CD4-positive, alpha-beta T cell treated with Interleukin-1 beta for 1 hour (primary cell): ENCODE measurements around the gene DELE1.
A peak's percentile ranks its signal among the peaks of the same experiment; 100 is the strongest.
"Not testable (repeated sequence)": the region's sequence is repeated elsewhere in the genome, so short reads cannot be mapped to it uniquely, and the experiment has no call there.

Source experiments
- DNase-seq, 2 donors: peaks; one replicate each; pipeline ENCODE4 v3.0.0-alpha.2; 2020 to 2022

The DELE1 gene

DNA sequence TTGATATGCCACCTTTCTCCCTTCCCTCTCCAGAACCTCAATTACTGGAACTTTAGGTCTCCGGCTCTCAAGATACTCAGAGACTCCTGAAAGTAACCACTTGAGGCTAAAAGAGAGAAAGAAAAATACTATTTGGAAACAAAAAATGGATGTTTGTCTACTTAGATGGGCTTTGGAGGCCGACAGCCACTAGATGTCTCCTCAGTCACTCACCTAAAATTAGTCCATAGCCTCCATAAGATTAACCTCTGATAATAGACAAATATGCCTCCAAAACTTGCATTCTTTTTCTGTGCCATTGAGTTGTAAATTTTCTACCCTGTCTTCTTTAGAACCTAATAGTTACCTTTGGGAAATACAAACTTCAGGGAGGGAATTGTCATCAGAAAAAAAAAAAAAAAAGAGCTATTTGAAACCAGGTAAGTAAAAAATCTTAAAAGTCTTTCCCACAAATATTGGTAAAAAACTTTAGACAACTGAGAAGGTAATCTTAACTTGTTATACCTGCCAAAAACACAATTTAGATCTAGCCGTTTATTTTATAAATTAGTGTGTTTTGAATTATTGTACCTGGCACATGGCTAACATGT is 34.3 kb upstream of the DELE1 start:
- DNase-seq: no peak

DNA sequence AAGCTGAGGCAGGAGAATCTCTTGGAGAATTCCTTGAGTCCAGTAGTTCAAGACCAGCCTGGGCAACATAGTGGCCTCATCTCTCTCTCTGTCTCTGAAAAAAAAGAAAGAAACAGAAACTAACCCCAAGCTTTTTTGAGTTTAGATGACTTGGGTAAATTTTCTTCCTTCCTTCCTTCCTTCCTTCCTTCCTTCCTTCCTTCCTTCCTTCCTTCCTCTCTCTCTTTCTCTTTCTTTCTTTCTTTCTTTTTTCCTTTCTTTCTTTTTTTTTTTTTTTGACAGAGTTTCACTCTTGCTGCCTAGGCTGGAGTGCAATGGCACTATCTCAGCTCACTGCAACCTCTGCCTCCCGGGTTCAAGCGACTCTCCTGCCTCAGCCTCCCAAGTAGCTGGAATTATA is 33.2 kb upstream of the DELE1 start:
- not testable (repeated sequence) for DNase-seq

DNA sequence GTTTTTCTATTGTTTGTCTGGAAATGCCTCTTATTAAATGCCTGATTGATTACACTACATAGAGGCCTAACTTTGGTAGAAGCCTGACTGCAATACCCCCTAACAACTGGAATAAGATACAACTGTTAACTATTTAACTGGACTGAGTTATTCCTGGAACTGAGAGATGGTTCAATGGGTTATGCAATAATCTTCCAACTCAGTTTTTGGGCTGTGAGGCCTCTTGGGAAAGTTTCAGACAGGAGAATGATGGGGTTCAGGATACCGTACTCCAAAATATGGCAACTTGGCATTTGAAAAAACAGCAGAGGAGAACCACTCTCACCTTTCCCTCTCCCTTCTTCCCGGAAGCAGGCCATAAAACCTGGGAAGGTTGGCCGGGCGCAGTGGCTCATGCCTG is 26.2 kb upstream of the DELE1 start:
- no peak for DNase-seq

DNA sequence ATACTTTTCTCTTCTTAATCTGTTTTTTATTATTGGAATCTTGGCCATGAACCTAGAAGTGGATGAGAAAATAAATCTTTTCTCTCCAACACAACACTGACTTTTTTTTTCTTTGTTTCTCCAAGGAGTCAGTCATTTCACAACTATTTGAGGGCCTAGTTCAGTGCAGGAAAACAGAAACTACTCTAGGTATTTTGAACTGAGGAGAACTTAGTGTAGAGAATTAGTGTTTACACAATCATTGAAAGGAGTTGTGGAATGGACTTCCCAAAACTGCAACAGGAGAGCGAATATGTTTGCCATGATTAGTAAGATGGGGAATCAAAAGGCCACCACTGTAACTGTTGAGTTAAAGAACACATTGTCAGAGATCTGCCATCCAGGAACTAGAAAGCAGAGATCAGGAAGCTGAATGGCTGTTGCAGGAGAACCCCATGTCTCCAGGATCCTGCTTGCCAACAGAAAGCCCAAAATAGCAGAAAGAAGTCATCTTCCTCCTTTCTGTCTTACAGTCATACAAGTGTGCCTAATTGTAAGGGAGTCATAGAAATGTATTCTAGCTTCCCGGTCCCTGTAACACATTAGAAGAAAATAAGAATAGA is 25.1 kb upstream of the DELE1 start:
- no peak for DNase-seq

DNA sequence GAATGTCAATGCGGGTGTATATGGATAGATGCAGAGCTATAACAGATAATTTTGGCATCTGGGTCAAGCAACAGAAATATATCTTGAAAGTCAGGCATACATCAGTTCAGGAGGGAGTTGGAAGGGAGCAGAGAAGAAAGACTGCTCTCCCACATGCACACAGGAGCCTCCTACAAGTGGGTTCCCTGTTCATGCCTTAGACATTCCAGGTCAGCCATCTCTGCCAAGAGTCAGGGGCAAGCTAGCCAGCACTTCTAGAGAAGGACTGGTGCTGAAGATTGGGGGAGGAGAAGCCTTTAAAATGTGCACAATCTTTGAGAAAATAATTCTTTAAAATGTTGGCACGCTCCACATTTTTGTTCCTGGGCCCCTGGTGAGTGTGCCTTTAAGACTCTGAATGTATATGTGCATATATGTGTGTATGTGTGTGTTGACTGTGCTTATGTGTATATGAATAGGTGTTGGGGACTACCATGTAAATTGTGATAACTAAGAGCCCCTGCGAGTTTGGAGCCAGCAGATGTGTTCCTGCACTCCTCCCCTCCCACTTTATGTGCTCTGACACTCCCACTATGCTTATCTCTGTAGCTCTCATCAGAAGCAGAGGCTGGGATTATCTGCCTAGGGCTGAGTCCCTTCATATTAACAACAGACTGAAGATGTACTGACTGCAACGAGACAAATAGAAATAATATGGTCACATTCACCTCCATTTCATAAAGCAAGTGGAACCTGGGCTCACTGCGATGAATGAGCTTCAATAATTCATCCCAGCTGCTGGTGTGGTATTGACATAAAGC is 21.5 kb upstream of the DELE1 start:
- no peak for DNase-seq

DNA sequence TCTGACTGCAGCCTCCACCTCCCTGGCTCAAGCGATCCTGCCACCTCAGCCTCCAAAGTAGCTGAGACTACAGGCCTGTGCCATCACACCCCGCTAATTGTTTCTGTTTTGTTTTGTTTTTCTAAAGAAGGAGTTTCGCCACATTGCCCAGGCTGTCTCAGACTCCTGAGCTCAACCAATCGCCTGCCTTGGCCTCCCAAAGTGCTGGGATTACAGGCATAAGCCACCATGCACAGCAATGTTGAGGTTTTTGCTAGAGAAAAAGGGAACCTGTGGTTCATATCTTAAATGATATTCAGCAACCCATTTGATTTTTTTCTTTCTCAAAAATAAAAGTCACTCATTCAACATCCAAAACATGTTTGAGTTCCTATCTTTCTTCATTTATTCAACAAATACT is 20.4 kb upstream of the DELE1 start:
- no peak for DNase-seq

DNA sequence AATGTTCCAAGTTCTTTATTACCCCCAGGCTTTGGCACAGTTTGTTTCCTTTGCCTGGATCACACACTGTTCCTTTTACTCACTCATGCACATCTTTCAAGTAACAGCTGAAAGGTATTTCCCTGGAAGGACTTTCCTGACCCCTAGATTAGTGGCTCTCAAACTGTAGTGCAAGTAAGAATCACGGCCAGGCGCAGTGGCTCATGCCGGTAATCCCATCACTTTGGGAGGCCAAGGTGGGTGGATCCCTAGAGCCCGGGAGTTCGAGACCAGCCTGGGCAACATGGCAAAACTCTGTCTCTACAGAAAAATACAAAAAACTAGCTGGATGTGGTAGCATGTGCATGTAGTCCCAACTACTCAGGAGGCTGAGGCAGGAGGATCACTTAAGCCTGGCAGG is 19.1 kb upstream of the DELE1 start:
- no peak for DNase-seq

DNA sequence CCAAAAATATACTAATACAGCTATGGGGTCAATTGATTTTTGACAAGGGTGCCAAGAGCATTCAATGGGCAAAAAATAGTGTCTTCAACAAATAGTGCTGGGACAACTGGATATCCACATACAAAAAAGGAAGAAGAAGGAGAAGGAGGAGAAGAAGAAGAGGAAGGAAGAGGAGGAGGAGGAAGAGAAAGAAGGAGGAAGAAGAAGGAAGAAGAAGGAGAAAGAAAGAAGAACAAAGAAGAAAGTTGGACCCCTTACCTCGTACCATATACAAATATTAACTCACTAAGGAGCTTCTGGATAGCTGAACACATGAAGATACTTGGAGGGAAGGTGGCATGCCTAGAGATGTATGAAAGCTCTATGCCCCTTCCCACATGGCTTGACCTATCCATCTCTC is 17.2 kb upstream of the DELE1 start:
- no peak for DNase-seq

DNA sequence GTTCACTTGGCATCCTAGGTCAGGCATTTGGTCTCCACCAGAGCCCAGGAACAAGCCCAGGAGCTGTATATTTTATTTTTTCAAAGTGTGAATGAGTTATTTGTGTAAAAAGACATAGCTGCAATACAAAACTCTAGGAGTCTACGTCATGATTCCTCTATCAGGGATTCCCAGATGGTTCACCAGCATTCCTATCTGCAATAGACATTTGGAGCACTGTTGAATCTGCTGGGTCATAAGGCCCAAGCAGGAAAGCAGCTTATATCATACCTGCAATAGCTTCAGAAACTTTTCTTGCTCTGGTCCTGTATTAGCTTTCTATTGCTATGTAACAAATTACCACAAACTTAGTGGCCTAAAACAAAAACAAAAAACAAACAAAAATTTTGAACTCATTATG is 16.7 kb upstream of the DELE1 start:
- DNase-seq: no peak

DNA sequence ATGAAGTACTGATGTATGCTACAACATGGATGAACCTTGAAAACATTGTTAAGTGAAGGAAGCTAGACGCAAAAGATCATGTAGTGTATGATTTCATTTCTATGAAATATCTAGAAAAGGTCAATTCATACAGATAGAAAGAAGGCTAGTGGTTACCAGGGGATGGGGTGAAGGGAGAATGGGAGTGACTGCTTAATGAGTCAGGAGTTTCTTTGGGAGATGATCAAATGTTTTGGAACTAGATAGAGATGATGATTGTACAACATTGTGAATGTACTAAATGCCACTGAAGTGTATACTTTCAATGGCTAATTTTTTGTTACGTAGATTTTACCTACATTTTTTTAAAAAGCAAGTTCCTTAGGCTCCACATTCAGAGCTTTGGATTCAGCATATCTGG is 14.9 kb upstream of the DELE1 start:
- DNase-seq: no peak

DNA sequence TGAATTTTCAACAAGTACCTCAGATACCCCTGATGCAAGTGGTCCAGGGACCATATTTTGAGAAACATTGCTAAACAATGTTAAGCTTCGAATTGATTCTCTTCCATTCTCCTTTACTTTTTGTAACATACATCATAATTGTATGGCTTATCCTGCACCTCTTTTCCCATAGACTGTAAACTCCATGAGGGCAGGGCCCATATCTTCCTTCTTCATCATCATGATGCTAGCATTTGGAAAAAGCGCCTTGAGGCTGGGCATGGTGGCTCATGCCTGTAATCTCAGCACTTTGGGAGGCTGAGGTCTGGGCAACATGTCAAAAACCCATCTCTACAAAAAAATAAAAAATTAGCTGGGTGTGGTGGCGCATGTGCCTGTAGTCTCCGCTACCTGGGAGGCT is 14.5 kb upstream of the DELE1 start:
- no peak for DNase-seq

DNA sequence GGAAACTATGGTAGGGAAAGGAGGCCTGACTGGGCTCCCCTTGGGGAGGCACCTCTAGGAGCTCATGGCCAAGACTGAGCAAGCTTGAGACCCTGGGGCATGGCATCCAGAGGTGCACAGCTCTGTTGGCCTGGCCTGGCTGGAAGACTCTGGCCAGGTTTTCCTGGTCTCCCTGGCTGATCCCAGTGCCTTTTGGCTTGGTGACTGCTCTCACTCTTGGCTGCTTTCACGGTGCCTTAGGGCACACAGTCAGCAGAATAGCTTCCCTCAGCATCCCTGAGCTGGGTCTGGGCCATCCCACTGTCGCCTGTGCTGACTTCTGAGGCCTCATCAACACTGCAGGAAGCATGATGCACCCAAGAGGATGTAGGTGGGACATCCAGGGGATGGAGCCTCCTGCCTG is 13.4 kb upstream of the DELE1 start:
- DNase-seq: no peak

DNA sequence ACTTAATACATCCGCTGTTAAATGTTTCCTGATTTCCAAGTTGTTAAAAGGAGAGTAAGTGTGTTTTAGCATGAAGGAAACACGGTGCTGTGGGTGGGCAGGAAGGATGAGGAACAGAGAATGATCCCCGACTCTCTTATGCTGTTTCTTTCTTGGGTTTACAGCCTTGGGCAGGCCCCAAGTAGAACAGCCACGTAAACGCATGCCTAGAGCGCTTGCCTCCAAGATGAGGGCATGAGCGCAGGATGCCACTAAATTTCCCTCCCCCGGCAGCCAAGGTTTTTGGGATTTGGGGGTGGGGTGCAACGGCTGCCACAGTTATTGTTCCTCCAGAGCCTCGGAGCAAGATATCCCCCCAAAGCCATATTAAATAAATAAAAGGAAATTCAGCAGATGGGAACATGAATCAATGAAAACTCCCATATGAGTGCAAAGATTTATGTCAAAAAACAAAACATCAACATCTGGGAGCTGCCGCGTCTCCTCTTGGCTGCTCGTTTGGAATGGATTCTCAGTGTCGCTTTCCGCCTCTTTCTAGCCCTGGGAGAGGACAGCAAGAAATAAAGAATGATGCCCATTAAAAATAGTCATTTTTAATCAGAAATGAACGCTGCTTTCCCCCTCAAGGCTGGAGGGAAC is 10.0 kb upstream of the DELE1 start:
- DNase-seq: no peak

DNA sequence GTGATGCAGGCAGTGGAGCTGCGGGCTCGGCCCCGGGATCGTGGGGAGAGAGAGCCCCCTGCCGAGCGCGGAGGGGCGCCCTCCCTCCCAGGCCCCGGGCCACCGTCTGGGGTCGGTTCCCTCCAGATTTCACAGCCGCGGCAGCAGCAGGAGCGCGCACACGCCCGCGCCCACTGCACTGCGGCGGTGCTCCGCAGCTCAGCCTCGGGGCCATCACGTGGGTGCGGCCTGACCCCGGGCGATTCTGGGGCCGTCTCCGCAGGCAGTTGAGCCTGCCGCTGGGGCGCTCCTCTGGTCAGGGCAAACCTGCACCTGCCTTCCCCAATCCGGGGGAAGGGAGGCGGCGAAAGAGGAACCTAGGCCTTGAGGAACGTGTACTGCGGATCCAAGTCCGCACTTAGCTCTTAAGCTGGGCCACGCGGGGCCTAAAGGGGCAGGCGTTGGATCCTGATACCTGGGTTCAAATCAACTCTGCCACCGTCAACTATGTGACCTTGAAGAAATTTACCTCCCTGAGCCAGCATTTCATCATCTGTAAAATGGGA is 9.4 kb upstream of the DELE1 start:
- DNase-seq: peak; percentile 5 to 50

DNA sequence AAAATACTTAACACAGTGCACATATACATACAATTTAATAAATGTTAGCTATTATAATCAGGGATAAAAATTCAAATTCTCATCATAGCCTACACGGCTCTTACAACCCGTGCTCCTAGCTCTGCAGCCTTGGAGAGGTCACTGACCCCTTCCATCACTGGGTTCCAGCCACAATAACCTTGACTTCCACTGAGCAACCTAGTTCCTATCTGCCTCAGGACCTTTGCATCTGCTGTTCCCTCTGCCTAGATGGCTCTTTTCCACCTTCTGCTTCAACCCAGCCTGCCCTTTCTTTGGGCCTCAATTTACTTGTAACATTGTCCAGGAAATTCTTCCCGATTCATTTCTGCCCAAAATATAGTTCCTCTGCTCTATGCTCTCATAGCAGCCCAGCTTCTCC is 8.9 kb upstream of the DELE1 start:
- no peak for DNase-seq

DNA sequence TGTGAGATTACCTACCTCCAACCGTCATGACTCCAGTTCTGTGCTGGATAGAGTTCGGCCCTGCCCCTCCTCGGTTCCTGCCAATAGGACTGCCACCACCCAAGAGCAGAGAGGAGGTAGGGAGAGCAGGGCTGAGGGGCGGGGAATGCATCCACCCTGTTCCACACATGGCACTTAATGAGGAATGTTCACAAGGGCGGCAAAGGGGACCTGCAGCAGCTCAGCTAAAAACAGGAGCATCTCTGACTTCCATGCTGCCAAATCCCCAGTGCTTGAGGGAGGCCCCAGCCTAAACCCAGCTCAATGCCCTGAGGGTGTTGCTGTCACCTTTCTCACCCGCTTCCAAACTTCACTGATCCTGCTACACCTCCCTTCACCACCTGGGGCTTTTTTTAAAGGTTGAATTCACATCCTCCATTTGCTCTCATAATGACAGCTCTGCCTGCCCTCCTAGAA is 7.8 kb upstream of the DELE1 start:
- no peak for DNase-seq

DNA sequence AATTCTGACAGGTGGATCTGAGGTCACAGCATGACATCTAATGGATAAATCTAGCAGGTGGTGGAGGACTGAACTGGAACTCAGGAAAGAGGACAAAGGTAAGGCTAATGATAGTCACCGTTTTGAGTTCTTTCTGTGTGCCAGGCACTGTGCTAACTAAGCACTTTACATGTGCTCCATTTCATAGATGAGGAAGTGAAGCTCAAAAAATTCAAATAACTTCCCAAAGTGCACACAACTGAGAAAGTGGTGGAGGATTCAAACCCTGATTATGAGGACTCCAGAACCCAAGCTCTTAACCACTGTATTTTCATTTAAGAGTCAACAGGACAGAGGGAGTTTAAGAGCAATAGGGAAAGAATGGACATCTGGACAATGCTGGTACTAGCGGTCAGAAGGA is 7.1 kb upstream of the DELE1 start:
- DNase-seq: no peak

DNA sequence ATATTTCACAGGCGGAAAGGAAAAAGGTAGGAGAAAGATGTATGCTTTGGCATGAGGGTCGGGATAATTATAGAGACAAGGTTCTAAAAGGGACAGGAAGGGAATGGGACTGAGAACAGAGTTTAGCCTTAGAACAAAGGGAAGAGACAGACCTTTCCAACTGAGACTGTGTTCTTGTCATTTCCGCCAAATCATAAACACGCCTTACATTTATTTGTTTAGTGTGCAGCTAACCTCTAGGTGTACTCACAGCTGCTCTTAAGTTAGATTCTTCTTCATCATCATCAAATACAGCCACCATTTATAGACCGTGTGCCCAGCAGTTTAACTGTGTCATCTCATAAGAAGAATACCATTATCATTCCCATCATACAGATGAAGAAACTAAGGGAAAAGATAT is 5.9 kb upstream of the DELE1 start:
- no peak for DNase-seq

DNA sequence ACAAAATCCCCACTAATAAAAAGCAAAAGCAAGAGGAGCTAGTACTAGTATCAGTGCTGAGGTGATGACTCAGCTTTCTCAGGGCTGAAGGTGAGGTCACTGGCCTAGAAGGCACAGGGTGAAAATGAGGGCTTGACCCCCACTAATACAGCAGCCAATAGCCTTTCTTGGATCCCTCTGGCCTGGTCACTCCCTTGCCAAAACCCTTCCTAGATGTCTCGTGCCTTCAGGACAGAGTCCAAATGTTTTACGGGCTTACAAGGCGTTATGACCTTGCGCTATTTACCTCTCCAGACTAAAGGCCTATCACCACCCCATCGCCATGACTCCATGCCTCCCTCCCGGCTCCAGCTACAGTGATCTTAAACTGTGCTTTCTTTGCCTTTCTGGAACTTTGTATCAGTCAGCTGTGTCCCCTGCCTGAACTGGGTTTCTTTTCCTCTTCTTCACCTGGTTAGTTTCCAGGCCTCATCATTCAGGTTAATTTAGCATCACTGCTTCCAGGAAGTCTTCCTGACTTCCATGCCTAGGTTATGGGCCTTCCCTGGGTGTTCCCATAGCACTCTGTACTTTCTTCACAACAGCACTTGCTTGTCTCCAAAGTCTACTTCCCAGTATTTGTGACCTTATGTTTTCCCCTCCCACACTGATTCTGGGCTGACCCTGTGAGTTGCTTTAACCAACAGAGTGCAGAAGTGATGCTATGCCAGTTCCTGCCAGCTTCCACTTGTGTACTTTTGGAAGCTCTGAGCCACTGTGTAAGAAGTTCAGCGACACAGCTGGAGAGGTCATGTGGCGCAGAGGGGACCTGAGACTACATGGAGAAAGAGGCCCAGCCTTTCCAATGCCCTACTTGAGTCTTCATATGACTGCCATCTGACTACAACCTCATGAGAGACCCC is 4.2 kb upstream of the DELE1 start:
- DNase-seq: no peak

DNA sequence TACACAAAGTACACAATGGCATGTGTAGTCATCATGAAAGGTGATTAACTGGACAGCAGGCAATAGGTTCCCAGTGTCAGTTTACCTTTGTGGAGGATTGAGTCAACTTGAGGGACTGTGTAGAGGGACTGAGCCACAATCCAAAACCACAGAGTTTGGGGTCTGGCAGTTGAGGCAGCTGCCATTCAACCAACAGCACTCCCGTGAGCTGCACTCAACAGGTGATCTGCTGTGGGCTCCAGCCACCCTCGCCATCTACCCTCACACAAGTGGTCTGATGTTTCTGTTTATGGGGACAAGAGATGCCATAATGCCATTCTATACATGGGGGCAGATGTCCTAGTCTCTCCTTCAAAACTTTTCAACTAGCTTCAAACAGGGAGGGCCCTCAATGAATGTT is 2.9 kb upstream of the DELE1 start:
- no peak for DNase-seq

DNA sequence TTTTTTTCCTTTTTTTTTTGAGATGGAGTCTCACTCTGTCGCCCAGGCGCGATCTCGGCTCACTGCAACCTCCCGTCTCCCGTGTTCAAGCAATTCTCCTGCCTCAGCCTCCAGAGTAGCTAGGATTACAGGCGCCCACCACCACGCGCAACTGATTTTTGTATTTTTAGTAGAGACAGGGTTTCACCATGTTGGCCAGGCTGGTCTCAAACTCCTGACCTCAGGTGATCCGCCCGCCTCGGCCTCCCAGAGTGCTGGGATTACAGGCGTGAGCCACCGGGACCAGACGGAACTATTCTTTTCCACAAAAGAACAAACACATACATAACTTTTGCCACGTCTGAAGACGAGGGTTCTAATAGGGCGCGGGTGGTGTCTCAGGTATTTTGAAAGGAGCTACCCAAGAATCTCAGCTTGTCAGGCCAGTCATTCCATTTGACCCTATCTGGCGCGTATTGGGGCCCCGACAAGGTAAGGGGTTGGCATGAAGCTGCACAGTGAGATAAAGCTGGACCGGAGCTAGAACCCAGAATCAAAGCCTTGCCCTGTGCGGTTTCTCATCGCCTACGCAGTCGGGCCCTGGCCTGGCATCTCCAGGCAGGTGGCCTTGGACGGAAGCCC is 734 bp upstream of the DELE1 start:
- DNase-seq: not testable (repeated sequence)

DNA sequence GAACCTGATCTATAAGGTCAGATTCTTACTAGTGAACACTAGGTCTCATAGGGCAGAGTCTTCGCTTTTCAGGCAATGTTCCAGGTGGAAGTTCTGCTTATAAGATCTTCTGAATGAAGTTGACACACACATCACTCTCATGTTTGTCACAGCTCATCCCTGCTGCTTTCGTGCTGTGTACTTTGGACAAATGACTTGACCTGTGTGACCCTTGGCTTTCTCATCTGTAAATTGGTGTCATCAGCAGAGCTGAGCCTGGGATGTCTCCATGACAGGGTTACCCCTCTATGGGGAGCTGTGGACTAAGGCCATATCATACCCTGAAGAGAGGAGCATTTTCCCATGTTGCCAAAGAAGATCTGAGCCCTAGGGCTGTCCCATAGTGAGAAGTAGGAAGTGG is 2.8 kb downstream of the DELE1 start:
- DNase-seq: no peak
